ENCODE measurements around the gene PARD3. TPM values are rescaled to one million over a fixed set of nuclear protein-coding genes. Genes with fewer than 3 reads are reported as not detected.

Gene PARD3
- total RNA-seq, 1 experiment from 2014 or later: 46.3 TPM

DNA sequence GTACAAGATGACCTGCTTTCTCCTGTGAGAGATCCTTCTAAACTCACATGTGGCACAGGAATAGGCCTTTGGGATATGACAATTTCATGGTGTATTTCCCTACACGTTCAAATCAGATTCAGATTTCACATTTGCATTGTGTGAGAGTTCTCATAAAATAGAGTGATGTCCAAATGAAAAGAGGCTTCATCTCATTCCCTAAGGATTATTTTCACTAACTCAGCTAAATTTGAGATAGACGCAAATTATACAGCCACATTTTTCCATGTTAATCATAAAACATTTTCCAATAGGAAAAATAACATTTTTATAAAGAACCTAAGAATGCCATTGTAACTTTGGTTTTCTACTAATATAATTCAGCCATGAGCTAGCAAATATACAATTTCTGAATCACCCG is 35.5 kb upstream of the PARD3 start:
- no peak for DNase-seq (ENCODE audit: low read depth, low spot score)
- ChIA-PET POLR2A (no interaction called here), RAD21 (ENCODE audit: low non-redundant PET in 1 of 2, low total read pairs in 2 of 2, uncharacterized antibody in 2 of 2, unreplicated experiment in 2 of 2) (no interaction called here), CTCF (no interaction called here)
- H3K4me2 ChIP-seq (ENCODE audit: low read length): no peak overlapping the region
- H3K36me3 ChIP-seq (ENCODE audit: control insufficient read depth in 1 of 2, insufficient read depth in 2 of 2, low read length in 2 of 2): no peaks in the 10 kb centered on the region
- H3K4me1 ChIP-seq (ENCODE audit: control insufficient read depth in 1 of 2, insufficient read depth in 2 of 2, low read length in 2 of 2): no peaks in the 10 kb centered on the region; a peak in 1 of 4 replicates
- ATAC-seq: no peak
- H2AFZ ChIP-seq (ENCODE audit: low read depth, low read length, poor library complexity, severe bottlenecking): no peak overlapping the region
- BruUV-seq (replicated peaks): no TSS peak
- H3K27me3 ChIP-seq (ENCODE audit: insufficient read depth, low read length): no peaks in the 10 kb centered on the region
- H4K20me1 ChIP-seq (ENCODE audit: insufficient read depth): no peaks in the 10 kb centered on the region
- H3K9ac ChIP-seq (ENCODE audit: low read length): no peak overlapping the region
- no peaks in the 10 kb centered on the region for H3K79me2 ChIP-seq (ENCODE audit: insufficient read depth, low read length)
- H3K9me3 ChIP-seq (ENCODE audit: control insufficient read depth in 1 of 2, insufficient read depth in 1 of 2, low read depth in 1 of 2, low read length in 2 of 2): no peaks in the 10 kb centered on the region
- TF ChIP-seq, protein P1, sequence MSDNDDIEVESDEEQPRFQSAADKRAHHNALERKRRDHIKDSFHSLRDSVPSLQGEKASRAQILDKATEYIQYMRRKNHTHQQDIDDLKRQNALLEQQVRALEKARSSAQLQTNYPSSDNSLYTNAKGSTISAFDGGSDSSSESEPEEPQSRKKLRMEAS (IDR thresholded peaks at IDR 0.05): no peak
- TF ChIP-seq ZFX (IDR thresholded peaks at IDR 0.05) (no peak), JUND (IDR thresholded peaks at IDR 0.05) (no peak), RAD21 (IDR thresholded peaks at IDR 0.05; ENCODE audit: low read depth) (no peak), CEBPB (IDR thresholded peaks at IDR 0.05; ENCODE audit: low read depth) (no peak), SP1 (IDR thresholded peaks at IDR 0.05; ENCODE audit: low read depth) (no peak), EZH2phosphoT487 (IDR thresholded peaks at IDR 0.05; ENCODE audit: borderline replicate concordance) (no peak), FOSL1 (IDR thresholded peaks at IDR 0.05; ENCODE audit: low read depth) (no peak), SRF (IDR thresholded peaks at IDR 0.05; ENCODE audit: low read depth) (no peak), CBX3 (IDR thresholded peaks at IDR 0.05; ENCODE audit: low read depth) (no peak), ELF1 (IDR thresholded peaks at IDR 0.05; ENCODE audit: borderline replicate concordance, low read depth) (no peak), EGR1 (IDR thresholded peaks at IDR 0.05; ENCODE audit: low read depth) (no peak), POLR2A (IDR thresholded peaks at IDR 0.05; ENCODE audit: borderline replicate concordance, extremely low read depth, insufficient read depth, insufficient read length) (no peak)
- TF ChIP-seq, protein P2, sequence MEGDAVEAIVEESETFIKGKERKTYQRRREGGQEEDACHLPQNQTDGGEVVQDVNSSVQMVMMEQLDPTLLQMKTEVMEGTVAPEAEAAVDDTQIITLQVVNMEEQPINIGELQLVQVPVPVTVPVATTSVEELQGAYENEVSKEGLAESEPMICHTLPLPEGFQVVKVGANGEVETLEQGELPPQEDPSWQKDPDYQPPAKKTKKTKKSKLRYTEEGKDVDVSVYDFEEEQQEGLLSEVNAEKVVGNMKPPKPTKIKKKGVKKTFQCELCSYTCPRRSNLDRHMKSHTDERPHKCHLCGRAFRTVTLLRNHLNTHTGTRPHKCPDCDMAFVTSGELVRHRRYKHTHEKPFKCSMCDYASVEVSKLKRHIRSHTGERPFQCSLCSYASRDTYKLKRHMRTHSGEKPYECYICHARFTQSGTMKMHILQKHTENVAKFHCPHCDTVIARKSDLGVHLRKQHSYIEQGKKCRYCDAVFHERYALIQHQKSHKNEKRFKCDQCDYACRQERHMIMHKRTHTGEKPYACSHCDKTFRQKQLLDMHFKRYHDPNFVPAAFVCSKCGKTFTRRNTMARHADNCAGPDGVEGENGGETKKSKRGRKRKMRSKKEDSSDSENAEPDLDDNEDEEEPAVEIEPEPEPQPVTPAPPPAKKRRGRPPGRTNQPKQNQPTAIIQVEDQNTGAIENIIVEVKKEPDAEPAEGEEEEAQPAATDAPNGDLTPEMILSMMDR (IDR thresholded peaks at IDR 0.05 in 2 of 3, conservative IDR thresholded peaks at IDR 0.05 in 1 of 3; ENCODE audit: borderline replicate concordance in 1 of 3, insufficient read depth in 1 of 3, low read depth in 2 of 3, low read length in 2 of 3): no peak
- TF ChIP-seq, protein P3, sequence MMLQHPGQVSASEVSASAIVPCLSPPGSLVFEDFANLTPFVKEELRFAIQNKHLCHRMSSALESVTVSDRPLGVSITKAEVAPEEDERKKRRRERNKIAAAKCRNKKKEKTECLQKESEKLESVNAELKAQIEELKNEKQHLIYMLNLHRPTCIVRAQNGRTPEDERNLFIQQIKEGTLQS (IDR thresholded peaks at IDR 0.05): no peak
- TF ChIP-seq, protein P4, sequence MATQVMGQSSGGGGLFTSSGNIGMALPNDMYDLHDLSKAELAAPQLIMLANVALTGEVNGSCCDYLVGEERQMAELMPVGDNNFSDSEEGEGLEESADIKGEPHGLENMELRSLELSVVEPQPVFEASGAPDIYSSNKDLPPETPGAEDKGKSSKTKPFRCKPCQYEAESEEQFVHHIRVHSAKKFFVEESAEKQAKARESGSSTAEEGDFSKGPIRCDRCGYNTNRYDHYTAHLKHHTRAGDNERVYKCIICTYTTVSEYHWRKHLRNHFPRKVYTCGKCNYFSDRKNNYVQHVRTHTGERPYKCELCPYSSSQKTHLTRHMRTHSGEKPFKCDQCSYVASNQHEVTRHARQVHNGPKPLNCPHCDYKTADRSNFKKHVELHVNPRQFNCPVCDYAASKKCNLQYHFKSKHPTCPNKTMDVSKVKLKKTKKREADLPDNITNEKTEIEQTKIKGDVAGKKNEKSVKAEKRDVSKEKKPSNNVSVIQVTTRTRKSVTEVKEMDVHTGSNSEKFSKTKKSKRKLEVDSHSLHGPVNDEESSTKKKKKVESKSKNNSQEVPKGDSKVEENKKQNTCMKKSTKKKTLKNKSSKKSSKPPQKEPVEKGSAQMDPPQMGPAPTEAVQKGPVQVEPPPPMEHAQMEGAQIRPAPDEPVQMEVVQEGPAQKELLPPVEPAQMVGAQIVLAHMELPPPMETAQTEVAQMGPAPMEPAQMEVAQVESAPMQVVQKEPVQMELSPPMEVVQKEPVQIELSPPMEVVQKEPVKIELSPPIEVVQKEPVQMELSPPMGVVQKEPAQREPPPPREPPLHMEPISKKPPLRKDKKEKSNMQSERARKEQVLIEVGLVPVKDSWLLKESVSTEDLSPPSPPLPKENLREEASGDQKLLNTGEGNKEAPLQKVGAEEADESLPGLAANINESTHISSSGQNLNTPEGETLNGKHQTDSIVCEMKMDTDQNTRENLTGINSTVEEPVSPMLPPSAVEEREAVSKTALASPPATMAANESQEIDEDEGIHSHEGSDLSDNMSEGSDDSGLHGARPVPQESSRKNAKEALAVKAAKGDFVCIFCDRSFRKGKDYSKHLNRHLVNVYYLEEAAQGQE (IDR thresholded peaks at IDR 0.05; ENCODE audit: low read depth): no peak
- no peak overlapping the region for H3K27ac ChIP-seq (ENCODE audit: low read depth, low read length)
- H3K9me2 ChIP-seq (ENCODE audit: insufficient read depth): no peaks in the 10 kb centered on the region
- H3K4me3 ChIP-seq (replicated peaks in 1 of 2; ENCODE audit: low read depth in 1 of 2, low read length in 2 of 2): no peak overlapping the region
- intact Hi-C loops (cut with micrococcal nuclease): no loop called here

Data from HCT116 (cell line).